Hepatocyte (in vitro differentiated cells): ENCODE measurements around the gene C2CD5. TPM values are rescaled to one million over a fixed set of nuclear protein-coding genes. Genes with fewer than 3 reads are reported as not detected.

Source experiments
- DNase-seq: peaks from one replicate; pipeline ENCODE4 v3.0.0-alpha.2; 2016; ENCODE audit warnings: low spot score
- H2AFZ ChIP-seq: fragments of 200-600 bp; sonication (generic); 2 replicates; pipeline ENCODE4 v1.6.0; 2016; ENCODE audit warnings: antibody characterized with exemption, mild to moderate bottlenecking
- H3K27ac ChIP-seq: fragments of 200-600 bp; sonication (generic); 2 replicates; pipeline ENCODE4 v1.5.1; 2016; ENCODE audit warnings: mild to moderate bottlenecking
- H3K27me3 ChIP-seq: fragments of 200-600 bp; sonication (generic); 2 replicates; pipeline ENCODE4 v1.6.1; 2016
- H3K36me3 ChIP-seq: fragments of 200-600 bp; sonication (generic); replicated peaks from 2 replicates; pipeline ENCODE4 v1.5.1; 2016; ENCODE audit warnings: low read depth; ENCODE audit not compliant: insufficient read depth
- H3K4me1 ChIP-seq: fragments of 200-600 bp; sonication (generic); 2 replicates; pipeline ENCODE4 v1.5.1; 2016; ENCODE audit warnings: mild to moderate bottlenecking, moderate library complexity; ENCODE audit not compliant: insufficient read depth
- H3K4me2 ChIP-seq: fragments of 200-600 bp; sonication (generic); 2 replicates; pipeline ENCODE4 v1.6.0; 2016
- H3K4me3 ChIP-seq: fragments of 200-600 bp; sonication (generic); 2 replicates; pipeline ENCODE4 v1.5.1; 2016; ENCODE audit warnings: mild to moderate bottlenecking
- H3K79me2 ChIP-seq: fragments of 200-600 bp; sonication (generic); 2 replicates; pipeline ENCODE4 v1.6.0; 2017; ENCODE audit warnings: mild to moderate bottlenecking
- H3K9me2 ChIP-seq: fragments of 200-600 bp; sonication (generic); replicated peaks from 2 replicates; pipeline ENCODE4 v1.6.0; 2017; ENCODE audit warnings: mild to moderate bottlenecking; ENCODE audit not compliant: insufficient read depth
- H3K9me3 ChIP-seq: fragments of 200-600 bp; sonication (generic); 2 replicates; pipeline ENCODE4 v1.5.1; 2016; ENCODE audit warnings: low read depth, mild to moderate bottlenecking
- H4K20me1 ChIP-seq: fragments of 200-600 bp; sonication (generic); 2 replicates; pipeline ENCODE4 v1.6.0; 2016; ENCODE audit warnings: mild to moderate bottlenecking; ENCODE audit not compliant: insufficient read depth, poor library complexity, severe bottlenecking
- EZH2 ChIP-seq: fragments of 200-600 bp; sonication (generic); IDR thresholded peaks from 2 replicates; pipeline ENCODE4 v1.6.1; 2016; ENCODE audit warnings: antibody characterized with exemption, mild to moderate bottlenecking, borderline replicate concordance
- EZH2phosphoT487 ChIP-seq: fragments of 200-600 bp; sonication (generic); IDR thresholded peaks from one replicate; pipeline ENCODE4 v1.6.1; 2018; ENCODE audit warnings: antibody characterized with exemption, mild to moderate bottlenecking, low read depth, moderate library complexity; ENCODE audit not compliant: unreplicated experiment, severe bottlenecking
- WGBS: methylation state at CpG from one replicate; pipeline ENCODE4 v1.1.6; 2016; ENCODE audit warnings: low lambda C conversion rate; ENCODE audit errors: missing lambda C conversion rate; 5-methylcytosine and 5-hydroxymethylcytosine counted together
- polyA plus RNA-seq: library from polyadenylated mRNA; unstranded; fragments of >200 nt; fragmentation: Nextera tagmentation; extraction: Ambion mirVana; gene quantifications from 2 replicates; pipeline ENCODE4 v1.2.1, GENCODE V29; 2016
- total RNA-seq: library from RNA; depleted of rRNA; stranded (reverse); fragments of >200 nt; gene quantifications from 2 replicates; pipeline ENCODE4 v1.2.3, GENCODE V29; 2014
- TF ChIP-seq, protein P1 (sequence below): fragments of 200-600 bp; sonication (generic); IDR thresholded peaks from 2 replicates; pipeline ENCODE4 v1.5.1; 2016; ENCODE audit warnings: antibody characterized with exemption, mild to moderate bottlenecking; ENCODE audit not compliant: poor library complexity

Gene C2CD5
- total and polyA plus RNA-seq, 2 experiments from 2014 or later: 7.3 to 20.5 TPM

DNA sequence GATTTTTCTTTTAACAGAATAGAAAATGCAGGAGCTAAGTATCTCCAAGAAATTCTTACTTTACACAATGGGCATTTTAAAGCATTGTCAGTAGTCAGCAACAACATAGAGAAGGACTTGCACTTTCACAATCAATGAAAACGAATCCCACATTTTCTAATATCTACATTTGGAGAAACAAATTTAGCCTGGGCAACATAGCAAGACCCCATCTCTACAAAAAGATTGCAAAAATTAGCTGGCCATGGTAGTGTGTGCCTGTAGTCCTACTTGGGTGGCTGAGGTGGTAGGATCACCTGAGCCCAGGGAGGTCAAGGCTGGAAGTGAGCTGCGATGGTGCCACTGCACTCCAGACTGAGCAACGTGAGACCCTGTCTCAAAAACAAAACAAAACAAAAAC, 30.6 kb upstream of the C2CD5 start:
- DNase-seq: no peak
- Histone ChIP-seq H3K4me1 (no peaks in the 10 kb centered on the region), H3K79me2 (no peaks in the 10 kb centered on the region), H3K9me3 (no peaks in the 10 kb centered on the region), H3K4me2 (no peak overlapping the region), H3K9me2 (no peaks in the 10 kb centered on the region), H3K27ac (no peak overlapping the region), H2AFZ (no peak overlapping the region), H3K36me3 (no peaks in the 10 kb centered on the region), H4K20me1 (no peaks in the 10 kb centered on the region), H3K27me3 (no peaks in the 10 kb centered on the region), H3K4me3 (no peak overlapping the region)
- WGBS: 88% methylated on average over 3 of the region's 3 CpGs
- TF ChIP-seq EZH2: no peak
- TF ChIP-seq, protein P1, sequence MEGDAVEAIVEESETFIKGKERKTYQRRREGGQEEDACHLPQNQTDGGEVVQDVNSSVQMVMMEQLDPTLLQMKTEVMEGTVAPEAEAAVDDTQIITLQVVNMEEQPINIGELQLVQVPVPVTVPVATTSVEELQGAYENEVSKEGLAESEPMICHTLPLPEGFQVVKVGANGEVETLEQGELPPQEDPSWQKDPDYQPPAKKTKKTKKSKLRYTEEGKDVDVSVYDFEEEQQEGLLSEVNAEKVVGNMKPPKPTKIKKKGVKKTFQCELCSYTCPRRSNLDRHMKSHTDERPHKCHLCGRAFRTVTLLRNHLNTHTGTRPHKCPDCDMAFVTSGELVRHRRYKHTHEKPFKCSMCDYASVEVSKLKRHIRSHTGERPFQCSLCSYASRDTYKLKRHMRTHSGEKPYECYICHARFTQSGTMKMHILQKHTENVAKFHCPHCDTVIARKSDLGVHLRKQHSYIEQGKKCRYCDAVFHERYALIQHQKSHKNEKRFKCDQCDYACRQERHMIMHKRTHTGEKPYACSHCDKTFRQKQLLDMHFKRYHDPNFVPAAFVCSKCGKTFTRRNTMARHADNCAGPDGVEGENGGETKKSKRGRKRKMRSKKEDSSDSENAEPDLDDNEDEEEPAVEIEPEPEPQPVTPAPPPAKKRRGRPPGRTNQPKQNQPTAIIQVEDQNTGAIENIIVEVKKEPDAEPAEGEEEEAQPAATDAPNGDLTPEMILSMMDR: no peak
- TF ChIP-seq EZH2phosphoT487: no peak

DNA sequence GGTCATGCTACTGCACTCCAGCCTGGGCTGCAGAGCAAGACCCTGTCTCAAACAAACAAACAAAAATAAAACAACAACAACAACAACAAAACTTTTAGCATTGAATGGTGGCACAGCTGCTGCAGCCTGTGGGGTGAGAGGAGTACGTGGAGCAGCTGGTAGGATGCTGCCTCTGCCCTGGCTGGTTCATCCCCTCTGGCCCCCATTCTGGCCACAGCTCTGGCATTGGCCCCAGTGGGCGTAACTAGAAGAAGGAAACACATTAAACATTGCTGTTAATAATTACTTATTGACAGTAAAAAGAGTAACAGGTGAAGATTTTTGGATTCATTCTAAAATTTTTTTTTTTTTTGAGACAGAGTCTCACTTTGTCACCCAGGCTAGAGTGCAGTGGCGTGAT, 28.8 kb upstream of the C2CD5 start:
- Histone ChIP-seq H3K9me2 (no peaks in the 10 kb centered on the region), H3K36me3 (no peaks in the 10 kb centered on the region), H3K4me2 (no peak overlapping the region), H3K4me1 (no peaks in the 10 kb centered on the region), H2AFZ (no peak overlapping the region), H3K27me3 (no peaks in the 10 kb centered on the region), H4K20me1 (no peaks in the 10 kb centered on the region), H3K4me3 (no peak overlapping the region), H3K27ac (no peak overlapping the region), H3K79me2 (no peaks in the 10 kb centered on the region), H3K9me3 (no peaks in the 10 kb centered on the region)
- WGBS: 93% methylated on average over 3 of the region's 3 CpGs
- TF ChIP-seq EZH2phosphoT487 (no peak), EZH2 (no peak)
- TF ChIP-seq, protein P1: no peak
- no peak for DNase-seq

DNA sequence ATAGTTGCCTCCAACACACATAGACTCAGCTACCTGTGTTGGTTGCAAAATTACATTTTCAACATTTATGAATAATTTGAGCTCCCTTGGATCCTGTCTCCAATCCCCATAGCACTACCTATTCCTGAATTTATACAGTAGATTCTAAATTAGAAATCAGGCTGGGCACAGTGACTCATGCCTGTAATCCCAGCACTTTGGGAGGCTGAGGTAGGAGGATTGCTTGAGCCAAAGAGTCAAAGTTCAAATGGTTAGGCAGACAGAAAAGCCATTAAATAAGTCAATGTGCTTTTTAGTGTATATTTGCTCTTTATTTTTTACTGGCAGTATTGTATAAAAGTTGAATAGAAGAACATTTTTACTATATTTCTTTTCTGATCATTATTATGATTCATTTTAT, 24.9 kb upstream of the C2CD5 start:
- no peak overlapping the region for H3K27ac ChIP-seq
- no peaks in the 10 kb centered on the region for H3K9me2 ChIP-seq
- no peak overlapping the region for H3K4me2 ChIP-seq
- TF ChIP-seq EZH2 (no peak), EZH2phosphoT487 (no peak)
- TF ChIP-seq, protein P1: no peak
- no peak overlapping the region for H2AFZ ChIP-seq
- H3K4me3 ChIP-seq: no peak overlapping the region
- no peak for DNase-seq
- H3K9me3 ChIP-seq: no peaks in the 10 kb centered on the region
- no peaks in the 10 kb centered on the region for H3K79me2 ChIP-seq
- no peaks in the 10 kb centered on the region for H4K20me1 ChIP-seq
- no peaks in the 10 kb centered on the region for H3K36me3 ChIP-seq
- no peaks in the 10 kb centered on the region for H3K27me3 ChIP-seq
- H3K4me1 ChIP-seq: no peaks in the 10 kb centered on the region
